IPS-11a (cell line): ENCODE measurements around the gene ZNF708.
"Not testable (repeated sequence)": the region's sequence is repeated elsewhere in the genome, so short reads cannot be mapped to it uniquely, and the experiment has no call there.

Source experiments
- H3K4me3 ChIP-seq: one replicate; pipeline ENCODE4 v1.5.1; 2013; ENCODE audit warnings: low read depth, low read length, control low read depth

The ZNF708 gene

DNA sequence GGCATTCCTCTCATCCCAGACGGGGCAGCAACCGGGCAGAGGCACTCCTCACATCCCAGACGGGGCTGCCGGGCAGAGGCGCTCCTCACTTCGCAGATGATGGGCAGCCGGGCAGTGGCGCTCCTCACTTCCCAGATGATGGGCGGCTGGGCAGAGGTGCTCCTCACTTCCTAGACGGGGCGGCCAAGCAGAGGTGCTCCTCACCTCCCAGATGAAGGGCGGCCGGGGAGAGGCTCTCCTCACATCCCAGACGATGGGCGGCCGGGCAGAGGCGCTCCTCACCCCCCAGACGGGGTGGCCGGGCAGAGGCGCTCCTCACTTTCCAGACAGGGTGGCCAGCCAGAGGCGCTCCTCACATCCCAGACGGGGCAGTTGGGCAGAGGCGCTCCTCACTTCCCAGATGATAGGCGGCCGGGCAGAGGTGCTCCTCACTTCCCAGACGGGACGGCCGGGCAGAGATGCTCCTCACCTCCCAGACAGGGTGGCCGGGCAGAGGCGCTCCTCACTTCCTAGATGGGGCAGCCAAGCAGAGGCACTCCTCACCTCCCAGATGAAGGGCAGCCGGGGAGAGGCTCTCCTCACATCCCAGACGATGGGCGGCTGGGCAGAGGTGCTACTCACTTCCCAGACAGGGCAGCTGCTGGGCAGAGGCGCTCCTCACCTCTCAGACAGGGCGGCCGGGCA is 68.9 kb downstream of the ZNF708 start:
- no peak overlapping the region for H3K4me3 ChIP-seq

DNA sequence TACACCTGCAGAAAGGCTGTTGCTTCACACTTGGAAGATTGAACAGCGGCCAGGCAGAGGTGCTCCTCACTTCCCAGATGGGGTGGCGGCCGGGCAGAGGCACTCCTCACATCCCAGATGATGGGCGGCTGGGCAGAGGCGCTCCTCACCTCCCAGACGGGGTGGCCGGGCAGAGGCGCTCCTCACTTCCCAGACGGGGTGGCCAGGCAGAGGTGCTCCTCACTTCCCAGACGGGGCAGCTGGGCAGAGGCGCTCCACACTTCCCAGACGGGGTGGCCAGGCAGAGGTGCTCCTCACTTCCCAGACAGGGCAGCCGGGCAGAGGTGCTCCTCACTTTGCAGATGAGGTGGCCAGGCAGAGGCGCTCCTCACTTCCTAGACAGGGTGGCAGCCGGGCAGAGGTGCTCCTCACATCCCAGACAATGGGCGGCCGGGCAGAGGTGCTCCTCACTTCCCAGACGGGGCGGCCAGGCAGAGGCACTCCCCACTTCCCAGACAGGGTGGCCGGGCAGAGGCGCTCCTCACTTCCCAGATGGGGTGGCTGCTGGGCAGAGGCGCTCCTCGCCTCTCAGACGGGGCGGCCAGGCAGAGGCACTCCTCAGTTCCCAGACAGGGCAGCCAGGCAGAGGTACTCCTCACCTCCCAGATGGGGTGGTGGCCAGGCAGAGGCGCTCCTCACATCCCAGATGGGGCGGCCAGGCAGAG is 69.6 kb downstream of the ZNF708 start:
- H3K4me3 ChIP-seq = not testable (repeated sequence)

DNA sequence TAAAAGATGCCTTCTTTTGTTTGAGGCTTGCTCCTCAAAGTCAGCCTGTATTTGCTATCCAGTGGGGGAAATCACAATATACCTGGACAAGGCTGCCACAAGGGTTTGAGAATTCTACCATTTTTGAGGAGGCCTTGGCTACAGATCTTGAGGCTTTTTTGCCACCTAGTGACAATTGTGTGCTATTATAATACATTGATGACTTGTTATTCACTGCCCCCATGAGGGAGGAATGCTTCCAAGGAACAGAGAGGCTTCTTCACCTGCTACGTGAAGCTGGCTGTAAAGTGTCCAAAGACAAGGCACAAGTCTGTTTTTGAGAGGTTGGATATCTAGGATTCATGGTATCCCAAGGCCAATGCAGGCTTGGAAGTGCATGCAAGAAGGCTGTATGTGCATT is 72.5 kb downstream of the ZNF708 start:
- H3K4me3 ChIP-seq = no peak overlapping the region
